OCI-LY7 (cell line): ENCODE results near the gene SCN4B. TPM values are rescaled to one million over a fixed set of nuclear protein-coding genes. Genes with fewer than 3 reads are reported as not detected.
A peak's percentile ranks its signal among the peaks of the same experiment; 100 is the strongest.

Experiments used
- BruUV-seq: library from RNA; stranded (reverse); fragments of 400-500 nt; replicated peaks from 2 replicates; lab custom pipeline; 2021; lab: Mats Ljungman, UMichigan
- CTCF ChIA-PET: fragments of 300-600 bp; sonication (Branson Sonifier 250); formaldehyde crosslinking; loops from one replicate; lab custom pipeline; 2022; ENCODE audit warnings: antibody characterized with exemption; ENCODE audit not compliant: unreplicated experiment; lab: Charles Lee
- POLR2A ChIA-PET: fragments of 300-600 bp; sonication (Branson Sonifier 250); formaldehyde crosslinking; loops from one replicate; lab custom pipeline; 2022; ENCODE audit warnings: antibody characterized with exemption; lab: Charles Lee
- DNase-seq: peaks from one replicate; pipeline ENCODE4 v3.0.0-alpha.2; 2015; ENCODE audit warnings: low spot score
- H2AFZ ChIP-seq: fragments of 200-600 bp; sonication (generic), shearing (Covaris generic); 2 replicates; pipeline ENCODE4 v1.6.1; 2014; ENCODE audit warnings: mild to moderate bottlenecking, antibody characterized with exemption, low read length, moderate library complexity
- H3K27ac ChIP-seq: fragments of 200-600 bp; sonication (generic); 2 replicates; pipeline ENCODE4 v1.5.1; 2014; ENCODE audit warnings: mixed run types, low read depth, mild to moderate bottlenecking, moderate library complexity, low read length, inconsistent platforms; ENCODE audit not compliant: poor library complexity, severe bottlenecking
- H3K36me3 ChIP-seq: fragments of 200-600 bp; sonication (generic); 2 replicates; pipeline ENCODE4 v1.6.1; 2014; ENCODE audit warnings: mild to moderate bottlenecking, antibody characterized with exemption, low read length, moderate library complexity, mixed read lengths; ENCODE audit not compliant: insufficient read depth
- H3K4me1 ChIP-seq: fragments of 200-600 bp; sonication (generic); 2 replicates; pipeline ENCODE4 v1.5.1; 2014; ENCODE audit warnings: mild to moderate bottlenecking, low read length; ENCODE audit not compliant: insufficient read depth, poor library complexity, severe bottlenecking
- H3K4me2 ChIP-seq: fragments of 200-600 bp; sonication (generic); 2 replicates; pipeline ENCODE4 v1.6.1; 2014; ENCODE audit warnings: mild to moderate bottlenecking, low read length
- H3K4me3 ChIP-seq: fragments of 200-600 bp; sonication (generic); 2 replicates; pipeline ENCODE4 v1.5.1; 2014; ENCODE audit warnings: mild to moderate bottlenecking, low read depth, low read length; ENCODE audit not compliant: poor library complexity, severe bottlenecking
- H3K79me2 ChIP-seq: fragments of 200-600 bp; sonication (generic); 2 replicates; pipeline ENCODE4 v1.6.1; 2016; ENCODE audit warnings: low read depth, mild to moderate bottlenecking, low read length, moderate library complexity, mixed read lengths; ENCODE audit not compliant: insufficient read depth
- H3K9me2 ChIP-seq: fragments of 200-600 bp; sonication (generic); 2 replicates; pipeline ENCODE4 v1.6.1; 2016; ENCODE audit warnings: mild to moderate bottlenecking, low read length, mixed read lengths; ENCODE audit not compliant: insufficient read depth
- H3K9me3 ChIP-seq: fragments of 200-600 bp; sonication (generic); 2 replicates; pipeline ENCODE4 v1.6.1; 2014; ENCODE audit warnings: mild to moderate bottlenecking, mixed run types, low read length, mixed read lengths
- H4K20me1 ChIP-seq: fragments of 200-600 bp; sonication (generic); 2 replicates; pipeline ENCODE4 v1.6.1; 2014; ENCODE audit warnings: mild to moderate bottlenecking, antibody characterized with exemption, low read length, moderate library complexity, mixed read lengths; ENCODE audit not compliant: insufficient read depth
- EZH2phosphoT487 ChIP-seq: fragments of 200-600 bp; sonication (generic); IDR thresholded peaks from 2 replicates; pipeline ENCODE4 v1.6.1; 2018; ENCODE audit warnings: low read depth, borderline replicate concordance, mild to moderate bottlenecking, mixed run types, antibody characterized with exemption, low read length, moderate library complexity, mixed read lengths
- intact Hi-C: fragments of 100-400 bp; cut with micrococcal nuclease; formaldehyde crosslinking; loops from one replicate; pipeline ENCODE4 v1.10.0; 2022; ENCODE audit not compliant: unreplicated experiment
- total RNA-seq, 2 experiments: library from RNA; depleted of rRNA in 1 of 2; stranded (reverse); fragments of >200 nt in 1 of 2; shearing (Covaris generic) in 1 of 2; gene quantifications; 2 replicates each; pipeline ENCODE4 v1.2.3, GENCODE V29; 2014 to 2022
- TF ChIP-seq, protein P1 (sequence below): fragments of 200-600 bp; sonication (generic); conservative IDR thresholded peaks from 2 replicates; pipeline ENCODE4 v1.5.1; 2014; ENCODE audit warnings: mild to moderate bottlenecking, antibody characterized with exemption, low read length, moderate library complexity, mixed read lengths

SCN4B gene
- total RNA-seq, 2 experiments from 2014 or later: not detected

DNA sequence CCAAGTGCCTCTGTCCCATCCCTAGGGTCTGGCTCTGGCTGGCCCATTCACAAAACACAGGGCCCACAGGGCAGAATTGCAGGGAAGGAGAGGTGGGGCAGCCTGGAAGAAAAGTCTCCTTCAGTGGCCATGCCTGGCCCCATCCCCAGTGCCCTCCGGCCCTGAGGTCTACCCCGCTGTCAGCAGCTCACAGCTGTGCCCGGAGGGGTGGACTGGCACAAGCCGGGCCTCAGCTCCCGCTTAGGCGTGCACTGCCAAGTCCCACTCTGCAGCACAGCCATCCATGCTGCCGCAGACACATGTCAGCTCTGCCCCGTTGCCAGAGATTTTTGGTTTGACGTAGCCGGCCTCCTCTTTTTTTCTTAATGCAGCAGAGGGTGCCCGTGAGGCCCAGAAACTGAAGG lies 27.7 kb upstream of the SCN4B start:
- CTCF ChIA-PET: interaction anchor here (0.5 to 2.5 kb wide), 3 partner anchors 9 to 161 kb away, joined by 3 to 14 read pairs (median 5); no protein-coding TSS in a partner anchor
- H3K36me3 ChIP-seq: no peaks in the 10 kb centered on the region
- intact Hi-C loops: no loop called here
- no peaks in the 10 kb centered on the region for H3K79me2 ChIP-seq
- H3K4me2 ChIP-seq: peak overlapping the region; percentile 73
- no peaks in the 10 kb centered on the region for H4K20me1 ChIP-seq
- peak overlapping the region; percentile 49 for H3K4me3 ChIP-seq
- peak overlapping the region; percentile 98 for H2AFZ ChIP-seq
- POLR2A ChIA-PET: interaction anchor here (0.5 to 0.9 kb wide), 5 partner anchors 9 to 67 kb away, joined by 3 read pairs; no protein-coding TSS in a partner anchor
- no peaks in the 10 kb centered on the region for H3K9me3 ChIP-seq
- TF ChIP-seq, protein P1, sequence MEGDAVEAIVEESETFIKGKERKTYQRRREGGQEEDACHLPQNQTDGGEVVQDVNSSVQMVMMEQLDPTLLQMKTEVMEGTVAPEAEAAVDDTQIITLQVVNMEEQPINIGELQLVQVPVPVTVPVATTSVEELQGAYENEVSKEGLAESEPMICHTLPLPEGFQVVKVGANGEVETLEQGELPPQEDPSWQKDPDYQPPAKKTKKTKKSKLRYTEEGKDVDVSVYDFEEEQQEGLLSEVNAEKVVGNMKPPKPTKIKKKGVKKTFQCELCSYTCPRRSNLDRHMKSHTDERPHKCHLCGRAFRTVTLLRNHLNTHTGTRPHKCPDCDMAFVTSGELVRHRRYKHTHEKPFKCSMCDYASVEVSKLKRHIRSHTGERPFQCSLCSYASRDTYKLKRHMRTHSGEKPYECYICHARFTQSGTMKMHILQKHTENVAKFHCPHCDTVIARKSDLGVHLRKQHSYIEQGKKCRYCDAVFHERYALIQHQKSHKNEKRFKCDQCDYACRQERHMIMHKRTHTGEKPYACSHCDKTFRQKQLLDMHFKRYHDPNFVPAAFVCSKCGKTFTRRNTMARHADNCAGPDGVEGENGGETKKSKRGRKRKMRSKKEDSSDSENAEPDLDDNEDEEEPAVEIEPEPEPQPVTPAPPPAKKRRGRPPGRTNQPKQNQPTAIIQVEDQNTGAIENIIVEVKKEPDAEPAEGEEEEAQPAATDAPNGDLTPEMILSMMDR: peak; percentile 46
- no peak for TF ChIP-seq EZH2phosphoT487
- DNase-seq: peak; percentile 85
- BruUV-seq: no TSS peak
- peaks cover 21% of the 10 kb centered on the region for H3K4me1 ChIP-seq
- no peak overlapping the region for H3K27ac ChIP-seq
- H3K9me2 ChIP-seq: no peaks in the 10 kb centered on the region

DNA sequence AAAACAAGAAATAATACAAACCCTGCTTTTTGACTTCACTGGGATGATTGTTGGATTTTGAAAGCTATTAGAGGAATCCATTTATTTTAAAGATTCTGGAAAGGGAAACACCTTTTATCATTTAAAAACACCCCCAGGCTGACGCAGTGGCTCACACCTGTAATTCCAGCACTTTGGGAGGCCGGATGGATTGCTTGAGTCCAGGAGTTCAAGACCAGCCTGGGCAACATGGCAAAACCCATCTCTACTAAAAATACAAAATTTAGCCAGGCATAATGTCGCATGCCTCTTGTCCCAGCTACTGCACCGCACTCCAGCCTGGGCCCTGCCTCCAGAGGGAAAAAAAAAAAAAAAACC lies 24.1 kb upstream of the SCN4B start:
- H3K4me3 ChIP-seq: no peak overlapping the region
- peak overlapping the region; percentile 95 for H2AFZ ChIP-seq
- BruUV-seq: no TSS peak
- H3K79me2 ChIP-seq: no peaks in the 10 kb centered on the region
- no peak overlapping the region for H3K27ac ChIP-seq
- H3K36me3 ChIP-seq: no peaks in the 10 kb centered on the region
- peak overlapping the region; percentile 75 for H3K4me2 ChIP-seq
- H3K4me1 ChIP-seq: peaks cover 21% of the 10 kb centered on the region
- no peaks in the 10 kb centered on the region for H3K9me2 ChIP-seq
- ChIA-PET POLR2A (interaction anchor here (0.7 to 0.8 kb wide), 2 partner anchors 35 to 200 kb away, joined by 4 read pairs; no protein-coding TSS in a partner anchor), CTCF (no interaction called here)
- TF ChIP-seq, protein P1: no peak
- no peak for TF ChIP-seq EZH2phosphoT487
- no peaks in the 10 kb centered on the region for H4K20me1 ChIP-seq
- no peaks in the 10 kb centered on the region for H3K9me3 ChIP-seq
- intact Hi-C loops: loop anchor here (10.0 kb wide), 1 partner anchor 362 kb away; no protein-coding TSS in a partner anchor
- no peak for DNase-seq
